GM12878 (cell line): Measurements from ENCODE around the gene FGD5. TPM values are rescaled to one million over a fixed set of nuclear protein-coding genes. Genes with fewer than 3 reads are reported as not detected.

Experiments
- ATAC-seq: fragments of 200-7000 bp; cut with Tn5 transposase; 3 replicates; pipeline ENCODE4 v1.9.1; 2020; ENCODE audit warnings: mild to moderate bottlenecking, moderate library complexity
- BruUV-seq: library from RNA; stranded (reverse); fragments of 400-500 nt; replicated peaks from 2 replicates; lab custom pipeline; 2021; lab: Mats Ljungman, UMichigan
- CTCF ChIA-PET: fragments of 300-600 bp; sonication (Branson Sonifier 250); formaldehyde crosslinking; extraction: SDS; loops from one replicate; lab custom pipeline; 2021; ENCODE audit warnings: inconsistent platforms; lab: Yijun Ruan, JAX
- POLR2A ChIA-PET: fragments of 350-600 bp; formaldehyde crosslinking; extraction: SDS; loops from one replicate; lab custom pipeline; 2021; ENCODE audit warnings: inconsistent platforms; lab: Charles Lee
- RAD21 ChIA-PET: fragments of 300-600 bp; sonication (Branson Sonifier 250); formaldehyde crosslinking; loops from one replicate; lab custom pipeline; 2023; ENCODE audit warnings: antibody characterized with exemption; ENCODE audit not compliant: unreplicated experiment; lab: Charles Lee
- SMC1A ChIA-PET: fragments of 300-600 bp; sonication (Branson Sonifier 250); formaldehyde crosslinking; loops from one replicate; lab custom pipeline; 2023; ENCODE audit not compliant: unreplicated experiment, uncharacterized antibody; lab: Charles Lee
- DNase-seq: peaks from one replicate; pipeline ENCODE4 v3.0.0-alpha.2; 2011; ENCODE audit warnings: low read depth, low spot score
- FAIRE-seq: peaks from 3 replicates; lab custom pipeline; 2011; peaks lifted over from hg19 to GRCh38; lab: Jason Lieb, UNC
- H2AFZ ChIP-seq: 2 replicates; pipeline ENCODE4 v1.6.0; 2011; ENCODE audit warnings: low read depth, low read length, control low read depth; ENCODE audit not compliant: control insufficient read depth
- H3K27ac ChIP-seq: 2 replicates; pipeline ENCODE4 v1.5.1; 2011; ENCODE audit warnings: control low read depth; ENCODE audit not compliant: control insufficient read depth, insufficient read depth
- H3K27me3 ChIP-seq, 2 experiments: replicated peaks in 1 of 2; 2 replicates each; pipeline versions ENCODE4 v1.6.0 to v1.6.1; 2011; ENCODE audit warnings: low read length in 1 of 2; ENCODE audit not compliant: control insufficient read depth in 2 of 2, insufficient read depth in 2 of 2
- H3K36me3 ChIP-seq, 2 experiments: 2 replicates each; pipeline ENCODE4 v1.5.1; 2011; ENCODE audit warnings: low read length in 1 of 2; ENCODE audit not compliant: control insufficient read depth in 2 of 2, insufficient read depth in 2 of 2
- H3K4me1 ChIP-seq: 2 replicates; pipeline ENCODE4 v1.6.1; 2011; ENCODE audit warnings: mild to moderate bottlenecking, low read length, moderate library complexity, mixed read lengths; ENCODE audit not compliant: control insufficient read depth, insufficient read depth
- H3K4me2 ChIP-seq: 2 replicates; pipeline ENCODE4 v1.6.0; 2011; ENCODE audit warnings: control low read depth; ENCODE audit not compliant: control insufficient read depth, insufficient read depth
- H3K4me3 ChIP-seq: fragments of 200-600 bp; sonication (generic); 2 replicates; pipeline ENCODE4 v1.5.1; 2016
- H3K79me2 ChIP-seq: 2 replicates; pipeline ENCODE4 v1.6.0; 2011; ENCODE audit warnings: low read length; ENCODE audit not compliant: control insufficient read depth, insufficient read depth
- H3K9ac ChIP-seq: 2 replicates; pipeline ENCODE4 v1.8.0; 2011; ENCODE audit warnings: low read length, control low read depth, mixed read lengths; ENCODE audit not compliant: control insufficient read depth, insufficient read depth
- H3K9me3 ChIP-seq: replicated peaks from 3 replicates; pipeline ENCODE4 v1.5.1; 2011; ENCODE audit warnings: mild to moderate bottlenecking, low read length; ENCODE audit not compliant: control insufficient read depth, insufficient read depth
- H4K20me1 ChIP-seq: 2 replicates; pipeline ENCODE4 v1.6.0; 2011; ENCODE audit not compliant: control insufficient read depth, insufficient read depth
- HCFC1 ChIP-seq: fragments of 150-350 bp; IDR thresholded peaks from 2 replicates; pipeline ENCODE4 v1.6.1; 2014; ENCODE audit warnings: low read length
- LARP7 ChIP-seq: fragments of 450-650 bp; IDR thresholded peaks from 2 replicates; pipeline ENCODE4 v1.6.1; 2017; ENCODE audit warnings: mild to moderate bottlenecking
- MEF2A ChIP-seq: IDR thresholded peaks from 2 replicates; pipeline ENCODE4 v1.6.1; 2011; ENCODE audit warnings: low read depth, mild to moderate bottlenecking, low read length, moderate library complexity; ENCODE audit not compliant: insufficient read depth
- NR2F1 ChIP-seq: fragments of 450-650 bp; conservative IDR thresholded peaks from 2 replicates; pipeline ENCODE4 v1.6.1; 2017; ENCODE audit warnings: mild to moderate bottlenecking
- POLR2A ChIP-seq: IDR thresholded peaks from 2 replicates; pipeline ENCODE4 v1.6.1; 2011; ENCODE audit warnings: low read depth, mild to moderate bottlenecking, low read length
- RFX5 ChIP-seq: IDR thresholded peaks from 2 replicates; pipeline ENCODE4 v1.6.1; 2011; ENCODE audit warnings: low read depth, low read length, improper control_type of control experiment
- SP1 ChIP-seq: IDR thresholded peaks from one replicate; pipeline ENCODE4 v1.6.1; 2011; ENCODE audit warnings: low read depth, low read length
- SRF ChIP-seq, 2 experiments: IDR thresholded peaks; 2 replicates each; pipeline ENCODE4 v1.6.1; 2011; ENCODE audit warnings: low read depth in 2 of 2, low read length in 2 of 2, mild to moderate bottlenecking in 1 of 2, moderate library complexity in 1 of 2
- TBL1XR1 ChIP-seq: IDR thresholded peaks from 2 replicates; pipeline ENCODE4 v1.6.1; 2012; ENCODE audit warnings: low read depth, low read length, improper control_type of control experiment
- WGBS: methylation state at CpG from one replicate; pipeline ENCODE4 v1.1.6; 2016; ENCODE audit warnings: low lambda C conversion rate; ENCODE audit not compliant: insufficient replicate concordance, insufficient coverage; ENCODE audit errors: missing lambda C conversion rate; 5-methylcytosine and 5-hydroxymethylcytosine counted together
- in situ Hi-C: fragments of 300-500 bp; cut with MboI; formaldehyde crosslinking; loops from 9 replicates; pipeline ENCODE4 v1.14.3; 2018; ENCODE audit warnings: mixed read lengths
- intact Hi-C: fragments of 100-400 bp; cut with micrococcal nuclease; formaldehyde crosslinking; loops from one replicate; pipeline ENCODE4 v1.14.2; 2022; ENCODE audit not compliant: unreplicated experiment
- polyA plus RNA-seq, 11 experiments: library from polyadenylated mRNA; depleted of rRNA in 4 of 11; unstranded in 6 of 11; stranded (reverse) in 5 of 11; fragments of >200 nt; fragmentation: Nextera tagmentation in 4 of 11; fragmentation: Illumina TruSeq in 1 of 11; extraction: Ambion mirVana in 4 of 11; extraction: Trizol in 1 of 11; gene quantifications; 1 replicate in 1 of 11; 2 replicates in 10 of 11; pipeline versions ENCODE4 v1.2.1 to v1.2.3, GENCODE V29; 2011 to 2016; ENCODE audit warnings: inconsistent platforms in 2 of 11, missing spikeins in 2 of 11, low read depth in 1 of 11
- total RNA-seq, 4 experiments: library from RNA; depleted of rRNA in 3 of 4; stranded (reverse); fragments of >200 nt in 3 of 4; fragmentation: Illumina TruSeq in 1 of 4; extraction: Trizol in 1 of 4; gene quantifications; 2 replicates each; pipeline versions ENCODE4 v1.2.1 to v1.2.3, GENCODE V29; 2013 to 2021
- TF ChIP-seq, protein P1 (sequence below): fragments of 450-650 bp; IDR thresholded peaks from 2 replicates; pipeline ENCODE4 v1.6.1; 2016; ENCODE audit warnings: mild to moderate bottlenecking
- TF ChIP-seq, protein P2 (sequence below): fragments of 150-350 bp; IDR thresholded peaks from 2 replicates; pipeline ENCODE4 v1.6.1; 2014; ENCODE audit warnings: mild to moderate bottlenecking, low read depth, low read length
- TF ChIP-seq, protein P3 (sequence below): IDR thresholded peaks from 2 replicates; pipeline ENCODE4 v1.6.1; 2012; ENCODE audit warnings: low read depth, low read length, improper control_type of control experiment

The FGD5 gene
- total and polyA plus RNA-seq, 10 of the 15 experiments (the other 5 are each of a cell fraction or from before 2014, with no cell fraction given), result 0.03 to 0.13 (median 0.11) TPM; not detected in 3

DNA sequence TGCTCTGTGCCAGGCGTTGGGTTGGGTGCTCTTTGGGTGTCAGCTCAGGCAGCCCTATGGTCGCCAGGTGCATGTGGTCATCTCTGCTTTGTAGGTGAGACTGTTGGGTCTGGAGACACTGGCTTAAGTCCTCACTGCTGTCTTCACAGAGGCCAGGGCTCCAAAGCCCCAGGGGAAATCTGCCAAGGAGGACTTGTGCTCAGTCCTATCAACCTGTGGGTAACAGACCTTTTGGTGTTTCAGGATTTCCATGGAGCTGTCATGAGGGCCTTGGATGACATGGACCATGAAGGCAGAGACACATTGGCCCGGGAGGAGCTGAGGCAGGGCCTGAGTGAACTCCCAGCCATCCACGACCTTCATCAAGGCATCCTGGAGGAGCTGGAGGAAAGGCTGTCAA, 78.5 kb downstream of the FGD5 start:
- no peaks in the 10 kb centered on the region for H3K79me2 ChIP-seq
- H3K4me2 ChIP-seq, result no peak overlapping the region
- no peak overlapping the region for H3K4me3 ChIP-seq
- no TSS peak for BruUV-seq
- H3K4me1 ChIP-seq, result no peaks in the 10 kb centered on the region
- RAD21 ChIA-PET, result no interaction called here
- CTCF ChIA-PET, result interaction anchor here (1.2 to 2.2 kb wide), 2 partner anchors 24 to 117 kb away, joined by 3 to 10 read pairs; no protein-coding TSS in a partner anchor
- WGBS, result 4% methylated on average over 4 of the region's 4 CpGs
- no peak overlapping the region for H3K27ac ChIP-seq
- POLR2A ChIA-PET, result no interaction called here
- SMC1A ChIA-PET, result interaction anchor here (1.1 kb wide), 1 partner anchor 23 kb away, joined by 3 read pairs; no protein-coding TSS in a partner anchor
- H2AFZ ChIP-seq, result no peak overlapping the region
- H3K9me3 ChIP-seq, result no peaks in the 10 kb centered on the region
- TF ChIP-seq POLR2A, result no peak
- TF ChIP-seq, protein P1, sequence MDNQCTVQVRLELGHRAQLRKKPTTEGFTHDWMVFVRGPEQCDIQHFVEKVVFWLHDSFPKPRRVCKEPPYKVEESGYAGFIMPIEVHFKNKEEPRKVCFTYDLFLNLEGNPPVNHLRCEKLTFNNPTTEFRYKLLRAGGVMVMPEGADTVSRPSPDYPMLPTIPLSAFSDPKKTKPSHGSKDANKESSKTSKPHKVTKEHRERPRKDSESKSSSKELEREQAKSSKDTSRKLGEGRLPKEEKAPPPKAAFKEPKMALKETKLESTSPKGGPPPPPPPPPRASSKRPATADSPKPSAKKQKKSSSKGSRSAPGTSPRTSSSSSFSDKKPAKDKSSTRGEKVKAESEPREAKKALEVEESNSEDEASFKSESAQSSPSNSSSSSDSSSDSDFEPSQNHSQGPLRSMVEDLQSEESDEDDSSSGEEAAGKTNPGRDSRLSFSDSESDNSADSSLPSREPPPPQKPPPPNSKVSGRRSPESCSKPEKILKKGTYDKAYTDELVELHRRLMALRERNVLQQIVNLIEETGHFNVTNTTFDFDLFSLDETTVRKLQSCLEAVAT, result no peak
- H4K20me1 ChIP-seq, result no peaks in the 10 kb centered on the region
- ATAC-seq (no peak), DNase-seq (no peak), FAIRE-seq (no peak)
- in situ Hi-C loops (no loop called here), intact Hi-C loops (no loop called here)
- no peaks in the 10 kb centered on the region; a peak in 1 of 4 replicates for H3K27me3 ChIP-seq
- no peak overlapping the region for H3K9ac ChIP-seq
- H3K36me3 ChIP-seq, result no peaks in the 10 kb centered on the region

DNA sequence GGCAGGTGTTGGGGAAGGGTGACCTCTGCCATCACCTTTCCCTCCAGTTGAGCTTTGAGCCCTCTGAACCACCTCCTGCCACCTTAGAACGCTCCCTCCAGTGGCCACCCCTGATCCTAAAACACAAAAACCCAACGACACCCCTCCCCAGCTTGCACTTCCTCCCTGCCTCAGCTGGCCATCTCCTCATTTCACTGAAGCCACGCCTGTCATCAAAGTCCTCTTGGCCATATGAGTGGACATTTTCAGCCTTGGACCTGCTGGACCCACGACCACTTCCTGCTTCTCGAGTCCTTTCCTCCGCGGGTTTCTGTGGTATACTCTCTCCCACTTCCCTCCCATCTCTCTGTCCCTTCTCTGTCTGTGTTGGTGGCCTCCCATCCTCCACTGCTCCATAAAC, 80.2 kb downstream of the FGD5 start:
- no peaks in the 10 kb centered on the region for H3K36me3 ChIP-seq
- no peaks in the 10 kb centered on the region; the same call in 2 of the 3 replicates for H3K9me3 ChIP-seq
- SMC1A ChIA-PET, result no interaction called here
- POLR2A ChIA-PET, result no interaction called here
- no peaks in the 10 kb centered on the region for H4K20me1 ChIP-seq
- no peaks in the 10 kb centered on the region for H3K4me1 ChIP-seq
- H2AFZ ChIP-seq, result no peak overlapping the region
- no TSS peak for BruUV-seq
- H3K27ac ChIP-seq, result no peak overlapping the region
- H3K27me3 ChIP-seq, result no peaks in the 10 kb centered on the region; a peak in 1 of 4 replicates
- DNase-seq (no peak), ATAC-seq (no peak), FAIRE-seq (no peak)
- RAD21 ChIA-PET, result no interaction called here
- CTCF ChIA-PET, result interaction anchor here (0.6 kb wide), 1 partner anchor 42 kb away, joined by 3 read pairs; no protein-coding TSS in a partner anchor
- TF ChIP-seq, protein P2, sequence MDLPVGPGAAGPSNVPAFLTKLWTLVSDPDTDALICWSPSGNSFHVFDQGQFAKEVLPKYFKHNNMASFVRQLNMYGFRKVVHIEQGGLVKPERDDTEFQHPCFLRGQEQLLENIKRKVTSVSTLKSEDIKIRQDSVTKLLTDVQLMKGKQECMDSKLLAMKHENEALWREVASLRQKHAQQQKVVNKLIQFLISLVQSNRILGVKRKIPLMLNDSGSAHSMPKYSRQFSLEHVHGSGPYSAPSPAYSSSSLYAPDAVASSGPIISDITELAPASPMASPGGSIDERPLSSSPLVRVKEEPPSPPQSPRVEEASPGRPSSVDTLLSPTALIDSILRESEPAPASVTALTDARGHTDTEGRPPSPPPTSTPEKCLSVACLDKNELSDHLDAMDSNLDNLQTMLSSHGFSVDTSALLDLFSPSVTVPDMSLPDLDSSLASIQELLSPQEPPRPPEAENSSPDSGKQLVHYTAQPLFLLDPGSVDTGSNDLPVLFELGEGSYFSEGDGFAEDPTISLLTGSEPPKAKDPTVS, result no peak
- TF ChIP-seq SP1 (no peak), SRF (IDR thresholded peaks at IDR 0.05; ENCODE audit: low read depth in 2 of 2, low read length in 2 of 2) (no peak), TBL1XR1 (no peak), LARP7 (no peak), NR2F1 (no peak), HCFC1 (no peak), MEF2A (no peak), RFX5 (no peak)
- TF ChIP-seq, protein P3, sequence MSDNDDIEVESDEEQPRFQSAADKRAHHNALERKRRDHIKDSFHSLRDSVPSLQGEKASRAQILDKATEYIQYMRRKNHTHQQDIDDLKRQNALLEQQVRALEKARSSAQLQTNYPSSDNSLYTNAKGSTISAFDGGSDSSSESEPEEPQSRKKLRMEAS, result no peak
- intact Hi-C loops (no loop called here), in situ Hi-C loops (no loop called here)
- H3K4me3 ChIP-seq, result no peak overlapping the region
- H3K4me2 ChIP-seq, result no peak overlapping the region
- H3K79me2 ChIP-seq, result no peaks in the 10 kb centered on the region
- H3K9ac ChIP-seq, result no peak overlapping the region
- WGBS, result 11% methylated on average over 7 of the region's 7 CpGs
